A549 (cell line): ENCODE measurements around the gene HTRA3. TPM values are rescaled to one million over a fixed set of nuclear protein-coding genes. Genes with fewer than 3 reads are reported as not detected.

ENCODE experiments used
- ATAC-seq, 2 experiments: fragments of 200-7000 bp in 1 of 2; fragments of >200 bp in 1 of 2; cut with Nextera tagmentation in 1 of 2; cut with Tn5 transposase in 1 of 2; 3 replicates each; pipeline versions ENCODE4 v1.8.0 to v1.9.1; 2018 to 2020; ENCODE audit warnings: mild to moderate bottlenecking in 1 of 2, moderate library complexity in 1 of 2
- CTCF ChIA-PET: fragments of 300-600 bp; sonication (Branson Sonifier 250); formaldehyde crosslinking; extraction: SDS; loops from one replicate; lab custom pipeline; 2021; ENCODE audit warnings: antibody characterized with exemption, inconsistent platforms; lab: Yijun Ruan, JAX
- POLR2A ChIA-PET: fragments of 350-600 bp; formaldehyde crosslinking; extraction: SDS; loops from one replicate; lab custom pipeline; 2021; ENCODE audit warnings: antibody characterized with exemption, inconsistent platforms; lab: Yijun Ruan, JAX
- DNase-seq, 2 experiments: peaks; one replicate each; pipeline versions ENCODE4 v3.0.0 to v3.0.0-alpha.2; 2011 to 2016; ENCODE audit warnings: low read depth in 1 of 2, low spot score in 1 of 2
- FAIRE-seq: peaks from 2 replicates; lab custom pipeline; 2011; peaks lifted over from hg19 to GRCh38; lab: Jason Lieb, UNC
- H3K27ac ChIP-seq, 2 experiments: fragments of >200 bp; sonication (Bioruptor Twin); formaldehyde crosslinking; 3 replicates each; pipeline ENCODE4 v1.5.1; 2016 to 2017
- H3K4me1 ChIP-seq: fragments of >200 bp; sonication (Bioruptor Twin); formaldehyde crosslinking; 3 replicates; pipeline ENCODE4 v1.6.1; 2016
- H3K4me2 ChIP-seq: fragments of >200 bp; sonication (Bioruptor Twin); formaldehyde crosslinking; 3 replicates; pipeline ENCODE4 v1.6.1; 2016
- H3K4me3 ChIP-seq: fragments of >200 bp; sonication (Bioruptor Twin); formaldehyde crosslinking; 3 replicates; pipeline ENCODE4 v1.5.1; 2016
- H3K9me3 ChIP-seq: fragments of >200 bp; sonication (Bioruptor Twin); formaldehyde crosslinking; 3 replicates; pipeline ENCODE4 v1.6.1; 2016
- BHLHE40 ChIP-seq: IDR thresholded peaks from 2 replicates; pipeline ENCODE4 v1.6.1; 2012; ENCODE audit warnings: low read depth, low read length, inconsistent platforms
- CHD2 ChIP-seq: fragments of 150-350 bp; IDR thresholded peaks from 2 replicates; pipeline ENCODE4 v1.6.1; 2014; ENCODE audit warnings: low read length; ENCODE audit not compliant: partially characterized antibody
- CHD4 ChIP-seq: fragments of 200-600 bp; sonication (generic); IDR thresholded peaks from 2 replicates; pipeline ENCODE4 v1.6.1; 2016; ENCODE audit warnings: antibody characterized with exemption, mild to moderate bottlenecking, borderline replicate concordance
- FOSB ChIP-seq: fragments of 250-450 bp; sonication (Bioruptor Pico); IDR thresholded peaks from 2 replicates; pipeline ENCODE4 v1.5.0; 2020; ENCODE audit warnings: mild to moderate bottlenecking, moderate library complexity
- HDAC2 ChIP-seq: fragments of 200-600 bp; sonication (generic); IDR thresholded peaks from 2 replicates; pipeline ENCODE4 v1.6.1; 2016
- HEYL ChIP-seq: fragments of 250-450 bp; sonication (Bioruptor Pico); IDR thresholded peaks from 2 replicates; pipeline ENCODE4 v1.8.0; 2021; ENCODE audit warnings: mild to moderate bottlenecking, moderate library complexity
- HOXB5 ChIP-seq: fragments of 250-450 bp; sonication (Bioruptor Pico); IDR thresholded peaks from 2 replicates; pipeline ENCODE4 v1.5.0; 2020; ENCODE audit warnings: mild to moderate bottlenecking, moderate library complexity
- MAX ChIP-seq: IDR thresholded peaks from 2 replicates; pipeline ENCODE4 v1.6.1; 2012
- MYC ChIP-seq: IDR thresholded peaks from 2 replicates; pipeline ENCODE4 v1.6.1; 2012; ENCODE audit warnings: mild to moderate bottlenecking, inconsistent platforms, low read length, improper control_type of control experiment, borderline replicate concordance
- NR3C1 ChIP-seq: fragments of >200 bp; sonication (Bioruptor Twin); formaldehyde crosslinking; IDR thresholded peaks from 3 replicates; pipeline ENCODE4 v1.6.1; 2017
- POLR2A ChIP-seq: IDR thresholded peaks from 2 replicates; pipeline ENCODE4 v1.6.1; 2012; ENCODE audit warnings: mild to moderate bottlenecking, low read length
- POLR2AphosphoS2 ChIP-seq: conservative IDR thresholded peaks from 2 replicates; pipeline ENCODE4 v1.6.1; 2012; ENCODE audit warnings: low read length, improper control_type of control experiment, inconsistent platforms
- RCOR1 ChIP-seq: fragments of 150-350 bp; IDR thresholded peaks from 2 replicates; pipeline ENCODE4 v1.6.1; 2014; ENCODE audit warnings: antibody characterized with exemption, low read length, low read depth
- SREBF2 ChIP-seq: fragments of 450-650 bp; IDR thresholded peaks from 2 replicates; pipeline ENCODE4 v1.6.1; 2014; ENCODE audit warnings: mild to moderate bottlenecking, moderate library complexity
- TP53 ChIP-seq: fragments of 250-450 bp; sonication (Bioruptor Pico); IDR thresholded peaks from 2 replicates; pipeline ENCODE4 v1.5.0; 2021; ENCODE audit warnings: mild to moderate bottlenecking, moderate library complexity
- USF2 ChIP-seq: fragments of 450-650 bp; IDR thresholded peaks from 2 replicates; pipeline ENCODE4 v1.6.1; 2014; ENCODE audit warnings: antibody characterized with exemption
- ZNF302 ChIP-seq: fragments of 250-450 bp; sonication (Bioruptor Pico); IDR thresholded peaks from 2 replicates; pipeline ENCODE4 v1.9.0; 2021; ENCODE audit warnings: inconsistent platforms, mild to moderate bottlenecking, moderate library complexity
- ZSCAN20 ChIP-seq: fragments of 250-450 bp; sonication (Bioruptor Pico); IDR thresholded peaks from 2 replicates; pipeline ENCODE4 v1.8.0; 2022; ENCODE audit warnings: mild to moderate bottlenecking, moderate library complexity
- WGBS: methylation state at CpG from one replicate; pipeline ENCODE4 v1.1.6; 2017; ENCODE audit errors: missing lambda C conversion rate; 5-methylcytosine and 5-hydroxymethylcytosine counted together
- polyA plus RNA-seq, 4 experiments: library from polyadenylated mRNA; depleted of rRNA in 3 of 4; stranded (reverse); fragments of >200 nt; fragmentation: RNase III in 1 of 4; extraction: RNeasy Plus Mini Kit Qiagen cat#74134 plus additional on column Dnase treatment in 1 of 4; gene quantifications; 2 replicates in 3 of 4; 3 replicates in 1 of 4; pipeline ENCODE4 v1.2.3, GENCODE V29; 2011 to 2017
- TF ChIP-seq, protein P1 (sequence below): fragments of 200-600 bp; sonication (generic); IDR thresholded peaks from 2 replicates; pipeline ENCODE4 v1.6.1; 2016; ENCODE audit warnings: antibody characterized with exemption, mild to moderate bottlenecking, moderate library complexity
- TF ChIP-seq, protein P2 (sequence below): fragments of 250-450 bp; sonication (Bioruptor Pico); IDR thresholded peaks from 2 replicates; pipeline ENCODE4 v1.5.0; 2020; ENCODE audit warnings: low read depth, mild to moderate bottlenecking, moderate library complexity

HTRA3 gene
- polyA plus RNA-seq, 2 of the 4 experiments (the other 2 are of a cell fraction), result 4.6 to 7.4 TPM

GRCh38 chr4:8224267-8224974 is 45.1 kb upstream of the HTRA3 start:
- H3K4me2 ChIP-seq, result no peak overlapping the region
- H3K4me3 ChIP-seq, result no peak overlapping the region
- no peak for FAIRE-seq
- no peak for DNase-seq
- peaks cover 34% of the 10 kb centered on the region for H3K4me1 ChIP-seq
- no peak overlapping the region for H3K27ac ChIP-seq
- ChIA-PET CTCF (interaction anchor here (0.6 to 2.3 kb wide), 4 partner anchors 11 to 182 kb away, joined by 3 to 6 read pairs (median 4); no protein-coding TSS in a partner anchor), POLR2A (no interaction called here)
- WGBS, result 93% methylated on average over 8 of the region's 12 CpGs
- ATAC-seq, result no peak
- no peaks in the 10 kb centered on the region for H3K9me3 ChIP-seq
- TF ChIP-seq HDAC2 (no peak), CHD4 (no peak), POLR2A (no peak), ZNF302 (CRISPR knock-in tag) (no peak), BHLHE40 (no peak), USF2 (no peak), ZSCAN20 (CRISPR knock-in tag) (no peak), TP53 (CRISPR knock-in tag) (no peak), SREBF2 (no peak), POLR2AphosphoS2 (no peak), FOSB (CRISPR knock-in tag) (no peak), RCOR1 (no peak), MYC (no peak), CHD2 (no peak)
- TF ChIP-seq, protein P1, sequence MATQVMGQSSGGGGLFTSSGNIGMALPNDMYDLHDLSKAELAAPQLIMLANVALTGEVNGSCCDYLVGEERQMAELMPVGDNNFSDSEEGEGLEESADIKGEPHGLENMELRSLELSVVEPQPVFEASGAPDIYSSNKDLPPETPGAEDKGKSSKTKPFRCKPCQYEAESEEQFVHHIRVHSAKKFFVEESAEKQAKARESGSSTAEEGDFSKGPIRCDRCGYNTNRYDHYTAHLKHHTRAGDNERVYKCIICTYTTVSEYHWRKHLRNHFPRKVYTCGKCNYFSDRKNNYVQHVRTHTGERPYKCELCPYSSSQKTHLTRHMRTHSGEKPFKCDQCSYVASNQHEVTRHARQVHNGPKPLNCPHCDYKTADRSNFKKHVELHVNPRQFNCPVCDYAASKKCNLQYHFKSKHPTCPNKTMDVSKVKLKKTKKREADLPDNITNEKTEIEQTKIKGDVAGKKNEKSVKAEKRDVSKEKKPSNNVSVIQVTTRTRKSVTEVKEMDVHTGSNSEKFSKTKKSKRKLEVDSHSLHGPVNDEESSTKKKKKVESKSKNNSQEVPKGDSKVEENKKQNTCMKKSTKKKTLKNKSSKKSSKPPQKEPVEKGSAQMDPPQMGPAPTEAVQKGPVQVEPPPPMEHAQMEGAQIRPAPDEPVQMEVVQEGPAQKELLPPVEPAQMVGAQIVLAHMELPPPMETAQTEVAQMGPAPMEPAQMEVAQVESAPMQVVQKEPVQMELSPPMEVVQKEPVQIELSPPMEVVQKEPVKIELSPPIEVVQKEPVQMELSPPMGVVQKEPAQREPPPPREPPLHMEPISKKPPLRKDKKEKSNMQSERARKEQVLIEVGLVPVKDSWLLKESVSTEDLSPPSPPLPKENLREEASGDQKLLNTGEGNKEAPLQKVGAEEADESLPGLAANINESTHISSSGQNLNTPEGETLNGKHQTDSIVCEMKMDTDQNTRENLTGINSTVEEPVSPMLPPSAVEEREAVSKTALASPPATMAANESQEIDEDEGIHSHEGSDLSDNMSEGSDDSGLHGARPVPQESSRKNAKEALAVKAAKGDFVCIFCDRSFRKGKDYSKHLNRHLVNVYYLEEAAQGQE, result no peak

DNA sequence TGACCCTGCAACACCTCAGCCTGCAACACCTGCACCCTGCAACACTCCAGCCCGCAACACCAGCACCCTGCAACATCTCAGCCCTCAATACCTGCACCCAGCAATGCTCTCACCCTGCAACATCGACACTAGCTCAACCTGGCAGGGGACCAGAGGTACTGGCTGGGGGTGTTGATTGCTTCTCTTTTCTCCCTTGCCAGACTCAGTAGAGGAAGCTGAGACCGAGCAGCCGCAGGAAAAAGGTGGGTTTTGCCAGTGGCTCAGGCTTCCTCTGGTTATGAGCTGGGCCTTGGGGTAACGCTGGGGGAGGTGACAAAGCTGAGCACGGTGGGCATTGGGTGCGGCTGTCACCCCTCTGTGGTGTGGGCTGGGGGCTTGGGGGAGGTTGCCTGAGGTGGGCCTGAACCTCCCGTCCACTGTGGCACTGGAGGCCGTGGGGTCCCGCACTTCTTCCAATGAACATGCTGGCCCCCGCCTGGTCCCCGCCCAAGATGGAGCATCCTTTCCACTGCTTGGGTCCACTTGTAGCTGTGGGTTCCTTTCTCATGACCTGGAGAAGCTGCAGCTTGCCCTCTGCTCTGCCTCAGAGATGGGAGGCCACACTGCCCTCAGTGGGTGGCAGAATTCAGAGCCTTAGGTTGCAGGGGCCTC is 44.5 kb upstream of the HTRA3 start:
- Histone ChIP-seq H3K4me1 (peaks cover 35% of the 10 kb centered on the region), H3K4me2 (0 out of 3 replicates have a peak overlapping the region, but pooled peaks have one; percentile 45), H3K27ac (peak overlapping the region; percentile 59 to 97; a peak in 5 of 6 replicates), H3K9me3 (no peaks in the 10 kb centered on the region)
- no peak for FAIRE-seq
- ChIA-PET POLR2A (no interaction called here), CTCF (interaction anchor here (0.6 to 4.0 kb wide), 7 partner anchors 11 to 183 kb away, joined by 3 to 20 read pairs (median 4); no protein-coding TSS in a partner anchor)
- TF ChIP-seq HOXB5 (CRISPR knock-in tag) (no peak), POLR2A (no peak), HEYL (CRISPR knock-in tag) (no peak), MYC (no peak), NR3C1 (no peak), MAX (no peak)
- TF ChIP-seq, protein P2, sequence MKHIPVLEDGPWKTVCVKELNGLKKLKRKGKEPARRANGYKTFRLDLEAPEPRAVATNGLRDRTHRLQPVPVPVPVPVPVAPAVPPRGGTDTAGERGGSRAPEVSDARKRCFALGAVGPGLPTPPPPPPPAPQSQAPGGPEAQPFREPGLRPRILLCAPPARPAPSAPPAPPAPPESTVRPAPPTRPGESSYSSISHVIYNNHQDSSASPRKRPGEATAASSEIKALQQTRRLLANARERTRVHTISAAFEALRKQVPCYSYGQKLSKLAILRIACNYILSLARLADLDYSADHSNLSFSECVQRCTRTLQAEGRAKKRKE, result no peak
- TF ChIP-seq, all 56 proteins: peak for 0
- 85% methylated on average over 7 of the region's 12 CpGs for WGBS
- no peak overlapping the region for H3K4me3 ChIP-seq
- no peak for DNase-seq
- no peak for ATAC-seq
